Osteoblast (primary cell): ENCODE data around the gene SH3PXD2B. TPM values are rescaled to one million over a fixed set of nuclear protein-coding genes. Genes with fewer than 3 reads are reported as not detected.

Source experiments
- DNase-seq: peaks from one replicate; pipeline ENCODE4 v3.0.0; 2011; ENCODE audit warnings: low spot score, mixed read lengths; ENCODE audit not compliant: insufficient read length; ENCODE audit errors: missing footprints
- H2AFZ ChIP-seq: 2 replicates; pipeline ENCODE4 v1.6.0; 2011; ENCODE audit warnings: mild to moderate bottlenecking, low read length
- H3K27ac ChIP-seq: 2 replicates; pipeline ENCODE4 v1.5.1; 2011; ENCODE audit warnings: mild to moderate bottlenecking, low read depth, low read length, moderate library complexity
- H3K27me3 ChIP-seq: 2 replicates; pipeline ENCODE4 v1.6.0; 2012; ENCODE audit warnings: mild to moderate bottlenecking, control low read depth, inconsistent platforms, low read length, moderate library complexity; ENCODE audit not compliant: insufficient read depth
- H3K36me3 ChIP-seq: 2 replicates; pipeline ENCODE4 v1.5.1; 2011; ENCODE audit warnings: mild to moderate bottlenecking, low read length, control low read depth, moderate library complexity; ENCODE audit not compliant: insufficient read depth
- H3K4me1 ChIP-seq: 2 replicates; pipeline ENCODE4 v1.5.1; 2011; ENCODE audit warnings: mild to moderate bottlenecking, low read length, control low read depth, moderate library complexity; ENCODE audit not compliant: insufficient read depth
- H3K4me2 ChIP-seq: 2 replicates; pipeline ENCODE4 v1.6.0; 2011; ENCODE audit warnings: mild to moderate bottlenecking, low read length; ENCODE audit not compliant: insufficient read depth
- H3K4me3 ChIP-seq: fragments of 200-600 bp; sonication (generic); 3 replicates; pipeline ENCODE4 v1.5.1; 2012; ENCODE audit warnings: mild to moderate bottlenecking, low read length, inconsistent platforms; ENCODE audit not compliant: insufficient read depth
- H3K79me2 ChIP-seq: 2 replicates; pipeline ENCODE4 v1.6.0; 2012; ENCODE audit warnings: mild to moderate bottlenecking, low read length, control low read depth, inconsistent platforms; ENCODE audit not compliant: insufficient read depth
- H3K9me3 ChIP-seq: 2 replicates; pipeline ENCODE4 v1.5.1; 2011; ENCODE audit warnings: low read depth, low read length, control low read depth
- H4K20me1 ChIP-seq: 2 replicates; pipeline ENCODE4 v1.6.0; 2012; ENCODE audit warnings: mild to moderate bottlenecking, low read length, control low read depth; ENCODE audit not compliant: insufficient read depth
- CTCF ChIP-seq: IDR thresholded peaks from 2 replicates; pipeline ENCODE4 v1.5.1; 2011; ENCODE audit warnings: mild to moderate bottlenecking, low read depth, low read length, moderate library complexity; ENCODE audit errors: extremely low read depth
- total RNA-seq: library from RNA; depleted of rRNA; stranded (reverse); fragments of >200 nt; gene quantifications from 2 replicates; pipeline ENCODE4 v1.2.3, GENCODE V29; 2012

Gene SH3PXD2B
- total RNA-seq, 1 donor, result 58.3 TPM

- H3K27ac ChIP-seq, result no peak overlapping the region
- no peak for TF ChIP-seq CTCF
These were observed 150.6 kb downstream of the SH3PXD2B start for GRCh38 chr5:172303572-172304335.

GRCh38 chr5:172303162-172303561 lies 151.2 kb downstream of the SH3PXD2B start:
- H3K9me3 ChIP-seq, result no peaks in the 10 kb centered on the region
- DNase-seq, result no peak
- H3K36me3 ChIP-seq, result no peaks in the 10 kb centered on the region
- H2AFZ ChIP-seq, result no peak overlapping the region
- H3K4me2 ChIP-seq, result no peak overlapping the region
- no peak for TF ChIP-seq CTCF
- H3K27ac ChIP-seq, result no peak overlapping the region
- H3K27me3 ChIP-seq, result no peaks in the 10 kb centered on the region
- H3K4me1 ChIP-seq, result peaks cover 11% of the 10 kb centered on the region
- no peaks in the 10 kb centered on the region for H3K79me2 ChIP-seq
- no peak overlapping the region for H3K4me3 ChIP-seq
- H4K20me1 ChIP-seq, result no peaks in the 10 kb centered on the region

More at GRCh38 chr5:172303572-172304335, 150.6 kb downstream of the SH3PXD2B start:
- Histone ChIP-seq H2AFZ (no peak overlapping the region), H3K4me2 (no peak overlapping the region), H3K4me3 (no peak overlapping the region), H3K79me2 (no peaks in the 10 kb centered on the region), H3K27me3 (no peaks in the 10 kb centered on the region), H4K20me1 (no peaks in the 10 kb centered on the region), H3K4me1 (peaks cover 11% of the 10 kb centered on the region), H3K36me3 (no peaks in the 10 kb centered on the region), H3K9me3 (no peaks in the 10 kb centered on the region)
- DNase-seq, result no peak

- Histone ChIP-seq H3K4me2 (no peak overlapping the region), H3K79me2 (no peaks in the 10 kb centered on the region), H3K27ac (no peak overlapping the region), H4K20me1 (no peaks in the 10 kb centered on the region), H3K36me3 (no peaks in the 10 kb centered on the region), H3K9me3 (no peaks in the 10 kb centered on the region), H3K4me3 (no peak overlapping the region), H3K4me1 (peaks cover 11% of the 10 kb centered on the region), H2AFZ (peak overlapping the region; percentile 66), H3K27me3 (no peaks in the 10 kb centered on the region)
- DNase-seq, result no peak
- no peak for TF ChIP-seq CTCF
These were observed 152.1 kb downstream of the SH3PXD2B start for GRCh38 chr5:172302047-172302710.

- Histone ChIP-seq H3K9me3 (no peaks in the 10 kb centered on the region), H3K79me2 (no peaks in the 10 kb centered on the region), H3K36me3 (no peaks in the 10 kb centered on the region), H3K4me3 (no peak overlapping the region), H3K4me1 (peaks cover 11% of the 10 kb centered on the region), H4K20me1 (no peaks in the 10 kb centered on the region), H2AFZ (no peak overlapping the region), H3K4me2 (no peak overlapping the region), H3K27ac (no peak overlapping the region), H3K27me3 (peaks cover 1% of the 10 kb centered on the region)
- TF ChIP-seq CTCF, result no peak
- peak; percentile 62 for DNase-seq
These were observed 154.3 kb downstream of the SH3PXD2B start for GRCh38 chr5:172299916-172300439.
